K562 (cell line): ENCODE measurements around the gene CREB3L2. TPM values are rescaled to one million over a fixed set of nuclear protein-coding genes. Genes with fewer than 3 reads are reported as not detected.

Experiments used
- ATAC-seq: fragments of 200-7000 bp; cut with Tn5 transposase; 3 replicates; pipeline ENCODE4 v1.9.1; 2020; ENCODE audit warnings: moderate library complexity
- BruUV-seq: library from RNA; stranded (reverse); fragments of 400-500 nt; replicated peaks from 2 replicates; lab custom pipeline; 2021; lab: Mats Ljungman, UMichigan
- CTCF ChIA-PET: fragments of 300-600 bp; formaldehyde crosslinking; extraction: SDS; loops from one replicate; lab custom pipeline; 2021; ENCODE audit warnings: low intra/inter-chr PET ratio; lab: Yijun Ruan, JAX
- POLR2A ChIA-PET: fragments of 300-600, 350-650 bp; sonication (Branson Sonifier 250); formaldehyde crosslinking; extraction: SDS; loops from one replicate; lab custom pipeline; 2021; ENCODE audit warnings: antibody characterized with exemption, inconsistent platforms; lab: Yijun Ruan, JAX
- DNase-seq, 4 experiments: peaks; one replicate each; pipeline versions ENCODE4 v3.0.0 to v3.0.0-alpha.2; 2011 to 2018; ENCODE audit warnings: low spot score in 3 of 4, mixed read lengths in 3 of 4; ENCODE audit errors: extremely low read depth in 1 of 4
- FAIRE-seq: peaks from 2 replicates; lab custom pipeline; 2011; peaks lifted over from hg19 to GRCh38; lab: Jason Lieb, UNC
- H2AFZ ChIP-seq: 2 replicates; pipeline ENCODE4 v1.6.0; 2011; ENCODE audit warnings: low read depth, low read length, control low read depth, inconsistent platforms
- H3K27ac ChIP-seq: fragments of 200-600 bp; 3 replicates; pipeline ENCODE4 v1.8.0; 2011; ENCODE audit warnings: low read depth, mild to moderate bottlenecking, control low read depth, inconsistent platforms, low read length, moderate library complexity, mixed read lengths; ENCODE audit errors: extremely low read depth
- H3K27me3 ChIP-seq, 2 experiments: fragments of 300-600 bp in 1 of 2; 2 replicates in 1 of 2; 3 replicates in 1 of 2; pipeline versions ENCODE4 v1.6.0 to v1.8.0; 2011; ENCODE audit warnings: inconsistent platforms in 2 of 2, low read length in 2 of 2, mild to moderate bottlenecking in 1 of 2, mixed read lengths in 1 of 2, moderate library complexity in 1 of 2; ENCODE audit not compliant: control insufficient read depth in 2 of 2, insufficient read depth in 2 of 2
- H3K36me3 ChIP-seq: fragments of 300-600 bp; 3 replicates; pipeline ENCODE4 v1.8.0; 2011; ENCODE audit warnings: mild to moderate bottlenecking, low read length, inconsistent platforms; ENCODE audit not compliant: control insufficient read depth, insufficient read depth
- H3K4me1 ChIP-seq, 2 experiments: fragments of 200-600 bp in 1 of 2; replicated peaks in 1 of 2; 2 replicates in 1 of 2; 3 replicates in 1 of 2; pipeline versions ENCODE4 v1.5.1 to v1.8.0; 2011; ENCODE audit warnings: inconsistent platforms in 2 of 2, low read length in 2 of 2, mild to moderate bottlenecking in 1 of 2, mixed read lengths in 1 of 2, moderate library complexity in 1 of 2; ENCODE audit not compliant: control insufficient read depth in 2 of 2, insufficient read depth in 2 of 2
- H3K4me2 ChIP-seq: 2 replicates; pipeline ENCODE4 v1.6.1; 2011; ENCODE audit warnings: low read length, control low read depth, inconsistent platforms, mixed read lengths; ENCODE audit not compliant: insufficient read depth
- H3K4me3 ChIP-seq: fragments of 200-600 bp; sonication (generic), shearing (Covaris generic); 2 replicates; pipeline ENCODE4 v1.5.1; 2016; ENCODE audit warnings: control low read depth, inconsistent platforms
- H3K79me2 ChIP-seq: fragments of 200-600 bp; 3 replicates; pipeline ENCODE4 v1.8.0; 2011; ENCODE audit warnings: low read length, inconsistent platforms; ENCODE audit not compliant: control insufficient read depth, insufficient read depth
- H3K9ac ChIP-seq, 2 experiments: 2 replicates each; pipeline versions ENCODE4 v1.6.0 to v1.6.1; 2011; ENCODE audit warnings: low read depth in 2 of 2, low read length in 2 of 2, control low read depth in 1 of 2, inconsistent platforms in 1 of 2, mild to moderate bottlenecking in 1 of 2, mixed read lengths in 1 of 2; ENCODE audit not compliant: insufficient read depth in 1 of 2
- H3K9me1 ChIP-seq: one replicate; pipeline ENCODE4 v1.6.0; 2011; ENCODE audit warnings: inconsistent platforms, mild to moderate bottlenecking, low read length, moderate library complexity; ENCODE audit not compliant: control insufficient read depth, insufficient read depth
- H3K9me3 ChIP-seq: replicated peaks from 2 replicates; pipeline ENCODE4 v1.5.1; 2011; ENCODE audit warnings: low read depth, low read length, inconsistent platforms; ENCODE audit not compliant: control insufficient read depth, insufficient read depth
- H4K20me1 ChIP-seq: replicated peaks from 2 replicates; pipeline ENCODE4 v1.6.1; 2011; ENCODE audit warnings: low read length, inconsistent platforms, mixed read lengths; ENCODE audit not compliant: control insufficient read depth, insufficient read depth
- DMBX1 ChIP-seq: fragments of 250-450 bp; sonication (Bioruptor Pico); IDR thresholded peaks from 2 replicates; pipeline ENCODE4 v1.8.0; 2022; ENCODE audit warnings: inconsistent platforms, mild to moderate bottlenecking, moderate library complexity, borderline replicate concordance
- HMGN3 ChIP-seq: IDR thresholded peaks from 2 replicates; pipeline ENCODE4 v1.6.1; 2011; ENCODE audit warnings: borderline replicate concordance, low read depth, mild to moderate bottlenecking, mixed read lengths, low read length; ENCODE audit not compliant: insufficient read length; ENCODE audit errors: extremely low read depth
- NCOA1 ChIP-seq: fragments of 450-650 bp; IDR thresholded peaks from 2 replicates; pipeline ENCODE4 v1.6.1; 2016; ENCODE audit warnings: low read depth
- NFRKB ChIP-seq: fragments of 450-650 bp; IDR thresholded peaks from 2 replicates; pipeline ENCODE4 v1.6.1; 2016; ENCODE audit warnings: low read depth
- SRSF9 ChIP-seq: fragments of 200-400 bp; formaldehyde crosslinking; IDR thresholded peaks from 2 replicates; pipeline ENCODE4 v1.6.1; 2017; ENCODE audit warnings: low read depth, low read length, borderline replicate concordance
- WHSC1 ChIP-seq: IDR thresholded peaks from one replicate; pipeline ENCODE4 v1.6.1; 2012; ENCODE audit warnings: low read length, control low read depth, inconsistent platforms
- ZFPM2 ChIP-seq: fragments of 250-450 bp; sonication (Bioruptor Pico); IDR thresholded peaks from 2 replicates; pipeline ENCODE4 v1.5.1; 2022; ENCODE audit warnings: mild to moderate bottlenecking
- ZNF695 ChIP-seq: fragments of 450-650 bp; formaldehyde crosslinking; IDR thresholded peaks from 2 replicates; pipeline ENCODE4 v1.4.0; 2020; ENCODE audit warnings: mild to moderate bottlenecking, moderate library complexity
- WGBS: fragments of 100-300 bp; shearing (Covaris generic); methylation state at CpG from one replicate; pipeline ENCODE4 v1.1.6; 2016; ENCODE audit warnings: low coverage, mixed read lengths; ENCODE audit not compliant: insufficient coverage; ENCODE audit errors: missing lambda C conversion rate; 5-methylcytosine and 5-hydroxymethylcytosine counted together
- in situ Hi-C: fragments of 300-500 bp; cut with MboI; formaldehyde crosslinking; loops from 4 replicates; pipeline ENCODE4 v1.15.0; 2018; ENCODE audit warnings: inconsistent platforms, mixed read lengths
- intact Hi-C: fragments of 100-400 bp; cut with micrococcal nuclease; formaldehyde crosslinking; loops from 2 replicates; pipeline ENCODE4 v1.14.2; 2022
- polyA plus RNA-seq, 8 experiments: library from polyadenylated mRNA; depleted of rRNA in 4 of 8; stranded (reverse) in 5 of 8; unstranded in 3 of 8; fragments of >200 nt; fragmentation: Nextera tagmentation in 2 of 8; fragmentation: Illumina TruSeq in 1 of 8; extraction: Ambion mirVana in 2 of 8; extraction: Trizol in 1 of 8; gene quantifications; 2 replicates each; pipeline versions ENCODE4 v1.2.1 to v1.2.3, GENCODE V29; 2011 to 2014; ENCODE audit warnings: inconsistent platforms in 1 of 8, missing spikeins in 1 of 8
- total RNA-seq, 7 experiments: library from RNA; depleted of rRNA in 6 of 7; stranded (reverse); fragments of >200 nt in 6 of 7; fragmentation: Illumina TruSeq in 2 of 7; extraction: Trizol in 2 of 7; gene quantifications; 2 replicates each; pipeline versions ENCODE4 v1.2.1 to v1.2.3, GENCODE V29; 2011 to 2021; ENCODE audit warnings: low replicate concordance in 1 of 7
- TF ChIP-seq, protein P1 (sequence below): sonication (generic); formaldehyde crosslinking; IDR thresholded peaks from 2 replicates; pipeline ENCODE4 v1.8.0; 2022; ENCODE audit warnings: mild to moderate bottlenecking, low read depth, missing genetic modification reagents
- TF ChIP-seq, protein P2 (sequence below): fragments of 450-650 bp; formaldehyde crosslinking; IDR thresholded peaks from 2 replicates; pipeline ENCODE4 v1.4.0; 2020; ENCODE audit warnings: mild to moderate bottlenecking, mixed read lengths
- TF ChIP-seq, protein P3 (sequence below): fragments of 450-650 bp; IDR thresholded peaks from 2 replicates; pipeline ENCODE4 v1.6.1; 2017; ENCODE audit warnings: antibody characterized with exemption, mild to moderate bottlenecking
- TF ChIP-seq, protein P4 (sequence below): sonication (generic); formaldehyde crosslinking; IDR thresholded peaks from 2 replicates; pipeline ENCODE4 v1.8.1; 2022; ENCODE audit warnings: missing genetic modification reagents

Gene CREB3L2
- total and polyA plus RNA-seq, 9 of the 15 experiments (the other 6 are each of a cell fraction or from before 2014, with no cell fraction given): 7.1 to 45.6 (median 15.8) TPM

DNA sequence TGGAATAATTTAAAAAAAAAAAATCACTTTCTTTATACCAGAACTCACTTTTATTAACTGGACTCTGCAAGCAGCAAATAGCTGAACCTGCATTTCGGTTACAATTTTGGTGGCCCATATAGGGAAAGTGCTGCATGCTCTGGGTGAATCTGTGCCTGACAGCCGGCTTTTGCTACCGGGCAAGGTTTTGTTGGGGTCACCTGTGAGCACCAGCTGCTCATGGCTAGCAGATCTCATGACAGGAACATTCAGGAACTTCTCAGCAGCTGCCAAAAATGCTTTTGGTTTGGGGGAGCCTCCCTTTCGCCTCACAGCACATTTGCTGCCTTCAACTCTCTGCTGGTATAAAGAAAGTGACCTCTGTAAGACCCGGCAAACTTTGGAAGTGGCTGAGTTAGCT is 13.2 kb upstream of the CREB3L2 start:
- Histone ChIP-seq H3K9ac (no peak overlapping the region), H3K4me1 (no peaks in the 10 kb centered on the region), H3K79me2 (no peaks in the 10 kb centered on the region), H3K9me1 (no peaks in the 10 kb centered on the region), H3K36me3 (no peaks in the 10 kb centered on the region), H3K4me2 (no peak overlapping the region), H3K4me3 (no peak overlapping the region), H3K9me3 (no peaks in the 10 kb centered on the region), H3K27ac (no peak overlapping the region), H3K27me3 (peaks cover 0 to 7% of the 10 kb centered on the region in 2 experiments; a peak in 2 of 5 replicates), H2AFZ (no peak overlapping the region), H4K20me1 (no peaks in the 10 kb centered on the region)
- in situ Hi-C loops: no loop called here
- FAIRE-seq (no peak), ATAC-seq (peak; percentile 31), DNase-seq (no peak)
- POLR2A ChIA-PET: interaction anchor here (0.6 to 1.8 kb wide), 4 partner anchors 13 to 111 kb away, joined by 3 to 4 read pairs (median 3); partner anchors contain the start of gene CREB3L2
- CTCF ChIA-PET: no interaction called here
- no TSS peak for BruUV-seq
- intact Hi-C loops: no loop called here
- WGBS: 16% methylated on average over 5 of the region's 5 CpGs
- TF ChIP-seq NFRKB: no peak
- TF ChIP-seq ZNF695: no peak
- TF ChIP-seq DMBX1 (CRISPR knock-in tag): no peak
- no peak for TF ChIP-seq NCOA1
- no peak for TF ChIP-seq WHSC1
- TF ChIP-seq, protein P1, sequence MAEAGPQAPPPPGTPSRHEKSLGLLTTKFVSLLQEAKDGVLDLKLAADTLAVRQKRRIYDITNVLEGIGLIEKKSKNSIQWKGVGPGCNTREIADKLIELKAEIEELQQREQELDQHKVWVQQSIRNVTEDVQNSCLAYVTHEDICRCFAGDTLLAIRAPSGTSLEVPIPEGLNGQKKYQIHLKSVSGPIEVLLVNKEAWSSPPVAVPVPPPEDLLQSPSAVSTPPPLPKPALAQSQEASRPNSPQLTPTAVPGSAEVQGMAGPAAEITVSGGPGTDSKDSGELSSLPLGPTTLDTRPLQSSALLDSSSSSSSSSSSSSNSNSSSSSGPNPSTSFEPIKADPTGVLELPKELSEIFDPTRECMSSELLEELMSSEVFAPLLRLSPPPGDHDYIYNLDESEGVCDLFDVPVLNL (CRISPR knock-in tag): no peak
- TF ChIP-seq, protein P2, sequence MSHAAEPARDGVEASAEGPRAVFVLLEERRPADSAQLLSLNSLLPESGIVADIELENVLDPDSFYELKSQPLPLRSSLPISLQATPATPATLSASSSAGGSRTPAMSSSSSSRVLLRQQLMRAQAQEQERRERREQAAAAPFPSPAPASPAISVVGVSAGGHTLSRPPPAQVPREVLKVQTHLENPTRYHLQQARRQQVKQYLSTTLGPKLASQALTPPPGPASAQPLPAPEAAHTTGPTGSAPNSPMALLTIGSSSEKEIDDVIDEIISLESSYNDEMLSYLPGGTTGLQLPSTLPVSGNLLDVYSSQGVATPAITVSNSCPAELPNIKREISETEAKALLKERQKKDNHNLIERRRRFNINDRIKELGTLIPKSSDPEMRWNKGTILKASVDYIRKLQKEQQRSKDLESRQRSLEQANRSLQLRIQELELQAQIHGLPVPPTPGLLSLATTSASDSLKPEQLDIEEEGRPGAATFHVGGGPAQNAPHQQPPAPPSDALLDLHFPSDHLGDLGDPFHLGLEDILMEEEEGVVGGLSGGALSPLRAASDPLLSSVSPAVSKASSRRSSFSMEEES: no peak
- TF ChIP-seq, protein P3, sequence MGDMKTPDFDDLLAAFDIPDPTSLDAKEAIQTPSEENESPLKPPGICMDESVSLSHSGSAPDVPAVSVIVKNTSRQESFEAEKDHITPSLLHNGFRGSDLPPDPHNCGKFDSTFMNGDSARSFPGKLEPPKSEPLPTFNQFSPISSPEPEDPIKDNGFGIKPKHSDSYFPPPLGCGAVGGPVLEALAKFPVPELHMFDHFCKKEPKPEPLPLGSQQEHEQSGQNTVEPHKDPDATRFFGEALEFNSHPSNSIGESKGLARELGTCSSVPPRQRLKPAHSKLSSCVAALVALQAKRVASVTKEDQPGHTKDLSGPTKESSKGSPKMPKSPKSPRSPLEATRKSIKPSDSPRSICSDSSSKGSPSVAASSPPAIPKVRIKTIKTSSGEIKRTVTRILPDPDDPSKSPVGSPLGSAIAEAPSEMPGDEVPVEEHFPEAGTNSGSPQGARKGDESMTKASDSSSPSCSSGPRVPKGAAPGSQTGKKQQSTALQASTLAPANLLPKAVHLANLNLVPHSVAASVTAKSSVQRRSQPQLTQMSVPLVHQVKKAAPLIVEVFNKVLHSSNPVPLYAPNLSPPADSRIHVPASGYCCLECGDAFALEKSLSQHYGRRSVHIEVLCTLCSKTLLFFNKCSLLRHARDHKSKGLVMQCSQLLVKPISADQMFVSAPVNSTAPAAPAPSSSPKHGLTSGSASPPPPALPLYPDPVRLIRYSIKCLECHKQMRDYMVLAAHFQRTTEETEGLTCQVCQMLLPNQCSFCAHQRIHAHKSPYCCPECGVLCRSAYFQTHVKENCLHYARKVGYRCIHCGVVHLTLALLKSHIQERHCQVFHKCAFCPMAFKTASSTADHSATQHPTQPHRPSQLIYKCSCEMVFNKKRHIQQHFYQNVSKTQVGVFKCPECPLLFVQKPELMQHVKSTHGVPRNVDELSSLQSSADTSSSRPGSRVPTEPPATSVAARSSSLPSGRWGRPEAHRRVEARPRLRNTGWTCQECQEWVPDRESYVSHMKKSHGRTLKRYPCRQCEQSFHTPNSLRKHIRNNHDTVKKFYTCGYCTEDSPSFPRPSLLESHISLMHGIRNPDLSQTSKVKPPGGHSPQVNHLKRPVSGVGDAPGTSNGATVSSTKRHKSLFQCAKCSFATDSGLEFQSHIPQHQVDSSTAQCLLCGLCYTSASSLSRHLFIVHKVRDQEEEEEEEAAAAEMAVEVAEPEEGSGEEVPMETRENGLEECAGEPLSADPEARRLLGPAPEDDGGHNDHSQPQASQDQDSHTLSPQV: no peak
- TF ChIP-seq, protein P4, sequence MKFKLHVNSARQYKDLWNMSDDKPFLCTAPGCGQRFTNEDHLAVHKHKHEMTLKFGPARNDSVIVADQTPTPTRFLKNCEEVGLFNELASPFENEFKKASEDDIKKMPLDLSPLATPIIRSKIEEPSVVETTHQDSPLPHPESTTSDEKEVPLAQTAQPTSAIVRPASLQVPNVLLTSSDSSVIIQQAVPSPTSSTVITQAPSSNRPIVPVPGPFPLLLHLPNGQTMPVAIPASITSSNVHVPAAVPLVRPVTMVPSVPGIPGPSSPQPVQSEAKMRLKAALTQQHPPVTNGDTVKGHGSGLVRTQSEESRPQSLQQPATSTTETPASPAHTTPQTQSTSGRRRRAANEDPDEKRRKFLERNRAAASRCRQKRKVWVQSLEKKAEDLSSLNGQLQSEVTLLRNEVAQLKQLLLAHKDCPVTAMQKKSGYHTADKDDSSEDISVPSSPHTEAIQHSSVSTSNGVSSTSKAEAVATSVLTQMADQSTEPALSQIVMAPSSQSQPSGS (CRISPR knock-in tag): no peak
- TF ChIP-seq HMGN3: no peak
- TF ChIP-seq ZFPM2 (CRISPR knock-in tag): no peak
- no peak for TF ChIP-seq SRSF9
